HG03025 (cell line): ENCODE measurements around the gene SRRM3.
"Not testable (repeated sequence)": the region's sequence is repeated elsewhere in the genome, so short reads cannot be mapped to it uniquely, and the experiment has no call there.

Experiments
- ATAC-seq: cut with Tn5 transposase; IDR thresholded peaks from one replicate; pipeline ENCODE4 v1.9.1; 2021; ENCODE audit warnings: mild to moderate bottlenecking, moderate library complexity; ENCODE audit not compliant: unreplicated experiment, low FRiP score

SRRM3 gene

GRCh38 chr7:76285604-76286374 lies 84.1 kb downstream of the SRRM3 start:
- no peak for ATAC-seq

- no peak for ATAC-seq
Measured at GRCh38 chr7:76286842-76287403, 85.2 kb downstream of the SRRM3 start.

GRCh38 chr7:76290847-76291350 lies 89.2 kb downstream of the SRRM3 start:
- not testable (repeated sequence) for ATAC-seq

- ATAC-seq, result no peak
Measured at GRCh38 chr7:76291351-76292212, 89.9 kb downstream of the SRRM3 start.

GRCh38 chr7:76292213-76292573 lies 90.5 kb downstream of the SRRM3 start:
- no peak for ATAC-seq

GRCh38 chr7:76292911-76293310 lies 91.2 kb downstream of the SRRM3 start:
- not testable (repeated sequence) for ATAC-seq

GRCh38 chr7:76293407-76293901 lies 91.8 kb downstream of the SRRM3 start:
- no peak for ATAC-seq

GRCh38 chr7:76294344-76295024 lies 92.8 kb downstream of the SRRM3 start:
- no peak for ATAC-seq

GRCh38 chr7:76296743-76297740 lies 95.3 kb downstream of the SRRM3 start:
- no peak for ATAC-seq

GRCh38 chr7:76300166-76300731 lies 98.6 kb downstream of the SRRM3 start:
- no peak for ATAC-seq

- ATAC-seq, result no peak
Measured at GRCh38 chr7:76301000-76301399, 99.3 kb downstream of the SRRM3 start.

- no peak for ATAC-seq
Measured at GRCh38 chr7:76302347-76303201, 100.9 kb downstream of the SRRM3 start, which contains the start of gene HSPB1. HSPB1 (plus strand) TSS chr7:76302673; CDS start chr7:76302713, 40 bp downstream.

- ATAC-seq, result no peak
Measured at GRCh38 chr7:76303202-76304147, 101.8 kb downstream of the SRRM3 start.

GRCh38 chr7:76304888-76305375 lies 103.2 kb downstream of the SRRM3 start:
- no peak for ATAC-seq

- ATAC-seq, result not testable (repeated sequence)
Measured at GRCh38 chr7:76308874-76309273, 107.2 kb downstream of the SRRM3 start.

- ATAC-seq, result not testable (repeated sequence)
Measured at GRCh38 chr7:76309341-76310101, 107.8 kb downstream of the SRRM3 start.
